Sigmoid colon (tissue), 7 donors: ENCODE results near the gene VPS13D. TPM values are rescaled to one million over a fixed set of nuclear protein-coding genes. Genes with fewer than 3 reads are reported as not detected.
A peak's percentile ranks its signal among the peaks of the same experiment; 100 is the strongest.

ENCODE experiments used
- DNase-seq: peaks from one replicate; pipeline ENCODE4 v3.0.0-alpha.2; 2019
- H3K27ac ChIP-seq, 4 donors: fragments of 200-600 bp; sonication (generic); one replicate each; pipeline ENCODE4 v1.5.1; 2016 to 2019; ENCODE audit warnings: mild to moderate bottlenecking in 1 of 4
- H3K27me3 ChIP-seq, 3 donors: fragments of 200-600 bp; sonication (generic); one replicate each; pipeline ENCODE4 v1.5.1; 2019; ENCODE audit warnings: mild to moderate bottlenecking in 1 of 3
- H3K36me3 ChIP-seq, 4 donors: fragments of 200-600 bp; sonication (generic); one replicate each; pipeline ENCODE4 v1.5.1; 2016 to 2019
- H3K4me1 ChIP-seq, 4 donors: fragments of 200-600 bp; sonication (generic); one replicate each; pipeline ENCODE4 v1.5.1; 2017 to 2019
- H3K4me3 ChIP-seq, 4 donors: fragments of 200-600 bp; sonication (generic); one replicate each; pipeline ENCODE4 v1.5.1; 2017 to 2019; ENCODE audit warnings: mild to moderate bottlenecking in 2 of 4, moderate library complexity in 1 of 4
- H3K9me3 ChIP-seq, 4 donors: fragments of 200-600 bp in 3 of 4; sonication (generic) in 3 of 4; one replicate each; pipeline versions ENCODE4 v1.5.1 to v1.6.1; 2013 to 2019
- CTCF ChIP-seq, 4 experiments: fragments of 450-650 bp in 3 of 4; fragments of 200-600 bp in 1 of 4; IDR thresholded peaks; one replicate each; pipeline ENCODE4 v1.5.1; 2016 to 2019; ENCODE audit warnings: antibody characterized with exemption in 4 of 4, mild to moderate bottlenecking in 3 of 4, moderate library complexity in 2 of 4
- EP300 ChIP-seq, 4 donors: sonication (generic); formaldehyde crosslinking; IDR thresholded peaks; one replicate each; pipeline ENCODE4 v1.6.1; 2017; ENCODE audit warnings: antibody characterized with exemption in 4 of 4
- POLR2A ChIP-seq, 2 donors: fragments of 450-650 bp; IDR thresholded peaks; one replicate each; pipeline ENCODE4 v1.6.1; 2016; ENCODE audit warnings: antibody characterized with exemption in 2 of 2, mild to moderate bottlenecking in 2 of 2, moderate library complexity in 2 of 2
- POLR2AphosphoS5 ChIP-seq, 4 donors: sonication (generic); formaldehyde crosslinking; IDR thresholded peaks; one replicate each; pipeline ENCODE4 v1.6.1; 2017; ENCODE audit warnings: antibody characterized with exemption in 4 of 4
- WGBS, 2 donors: extraction: QIAGEN DNeasy Blood & Tissue Kit; methylation state at CpG; one replicate each; pipeline ENCODE4 v1.1.7; 2013; 5-methylcytosine and 5-hydroxymethylcytosine counted together
- intact Hi-C: fragments of 100-400 bp; cut with DNase I; formaldehyde crosslinking; loops from one replicate; pipeline ENCODE4 v1.15.1; 2023
- polyA plus RNA-seq, 3 donors: library from polyadenylated mRNA; stranded (reverse); fragments of 200-250 nt; gene quantifications; one replicate each; pipeline ENCODE4 v1.2.3, GENCODE V29; 2013
- total RNA-seq, 4 donors: library from RNA; depleted of rRNA; stranded (reverse); fragments of >200 nt; gene quantifications; one replicate each; pipeline ENCODE4 v1.1.0, GENCODE V29; 2016
- donor health status: healthy with polysubstance abuse.
- donor health status: Bipolar disorder and iron deficiency.
- donor health status: healthy.

VPS13D gene
- total and polyA plus RNA-seq, 7 donors = 7.6 to 90.8 (median 49.7) TPM

GRCh38 chr1:12444329-12444841 is 214.6 kb downstream of the VPS13D start:
- DNase-seq = no peak
- Histone ChIP-seq H3K9me3 (no peaks in the 10 kb centered on the region), H3K36me3 (no peaks in the 10 kb centered on the region), H3K27ac (no peak overlapping the region), H3K27me3 (no peaks in the 10 kb centered on the region), H3K4me3 (no peak overlapping the region), H3K4me1 (peaks cover 0 to 49% (median 34%) of the 10 kb centered on the region in 4 donors)
- 95 to 96% methylated on average over 4 of the region's 4 CpGs for WGBS, 2 donors
- intact Hi-C loops = no loop called here
- TF ChIP-seq POLR2AphosphoS5 (IDR thresholded peaks at IDR 0.05) (no peak), CTCF (IDR thresholded peaks at IDR 0.05) (no peak), POLR2A (IDR thresholded peaks at IDR 0.05) (no peak), EP300 (IDR thresholded peaks at IDR 0.05) (no peak)

GRCh38 chr1:12445257-12445656 is 215.4 kb downstream of the VPS13D start:
- no peak for DNase-seq
- H3K27ac ChIP-seq = peak overlapping the region in 1 of 4 donors; percentile 89
- whole genome bisulfite sequencing, 2 donors = 95% methylated on average over 3 of the region's 3 CpGs

GRCh38 chr1:12446593-12446992 is 216.8 kb downstream of the VPS13D start:
- TF ChIP-seq CTCF (IDR thresholded peaks at IDR 0.05) (no peak), POLR2AphosphoS5 (IDR thresholded peaks at IDR 0.05) (no peak), EP300 (IDR thresholded peaks at IDR 0.05) (no peak), POLR2A (IDR thresholded peaks at IDR 0.05) (no peak)
- peak overlapping the region; percentile 76 to 89 (median 86) for H3K27ac ChIP-seq
- H3K9me3 ChIP-seq = no peaks in the 10 kb centered on the region
- intact Hi-C loops = loop anchor here (2.0 to 5.0 kb wide), 2 partner anchors 14 to 171 kb away; partner anchors contain the start of gene DHRS3
- WGBS, 2 donors = 95 to 96% methylated on average over 2 of the region's 2 CpGs
- H3K27me3 ChIP-seq = no peaks in the 10 kb centered on the region
- no peak overlapping the region for H3K4me3 ChIP-seq
- H3K36me3 ChIP-seq = no peaks in the 10 kb centered on the region
- peaks cover 0 to 64% (median 55%) of the 10 kb centered on the region in 4 donors for H3K4me1 ChIP-seq
- no peak for DNase-seq

More at GRCh38 chr1:12445257-12445656, 215.4 kb downstream of the VPS13D start:
- peaks cover 0 to 50% (median 42%) of the 10 kb centered on the region in 4 donors for H3K4me1 ChIP-seq
- no peaks in the 10 kb centered on the region for H3K27me3 ChIP-seq
- H3K36me3 ChIP-seq = no peaks in the 10 kb centered on the region
- no peak overlapping the region for H3K4me3 ChIP-seq
- TF ChIP-seq EP300 (IDR thresholded peaks at IDR 0.05) = no peak
- TF ChIP-seq POLR2A (IDR thresholded peaks at IDR 0.05) = no peak
- intact Hi-C loops = loop anchor here (5.0 kb wide), 1 partner anchor 172 kb away; the partner anchor contains the start of gene DHRS3
- no peaks in the 10 kb centered on the region for H3K9me3 ChIP-seq

GRCh38 chr1:12447307-12447706 is 217.5 kb downstream of the VPS13D start:
- H3K9me3 ChIP-seq = no peaks in the 10 kb centered on the region
- no peaks in the 10 kb centered on the region for H3K27me3 ChIP-seq
- DNase-seq = no peak
- intact Hi-C loops = loop anchor here (2.0 to 5.0 kb wide), 2 partner anchors 15 to 170 kb away; partner anchors contain the start of gene DHRS3
- TF ChIP-seq EP300 (IDR thresholded peaks at IDR 0.05) (no peak), POLR2A (IDR thresholded peaks at IDR 0.05) (no peak), CTCF (IDR thresholded peaks at IDR 0.05) (no peak), POLR2AphosphoS5 (IDR thresholded peaks at IDR 0.05) (no peak)
- H3K4me1 ChIP-seq = peaks cover 0 to 71% (median 62%) of the 10 kb centered on the region in 4 donors
- H3K36me3 ChIP-seq = no peaks in the 10 kb centered on the region
- 79% methylated on average over 3 of the region's 3 CpGs for WGBS, 2 donors
- H3K4me3 ChIP-seq = no peak overlapping the region
- H3K27ac ChIP-seq = peak overlapping the region; percentile 76 to 89 (median 86)

- no peaks in the 10 kb centered on the region for H3K36me3 ChIP-seq
- peaks cover 0 to 76% (median 68%) of the 10 kb centered on the region in 4 donors for H3K4me1 ChIP-seq
- H3K9me3 ChIP-seq = no peaks in the 10 kb centered on the region
- no peak for DNase-seq
- TF ChIP-seq POLR2AphosphoS5 (IDR thresholded peaks at IDR 0.05) (peak in 3 of 4 donors; percentile 40 to 67 (median 57)), EP300 (IDR thresholded peaks at IDR 0.05) (no peak), POLR2A (IDR thresholded peaks at IDR 0.05) (no peak)
- H3K4me3 ChIP-seq = no peak overlapping the region
- no peaks in the 10 kb centered on the region for H3K27me3 ChIP-seq
- H3K27ac ChIP-seq = peak overlapping the region; percentile 76 to 89 (median 86)
- intact Hi-C loops = loop anchor here (2.0 to 5.0 kb wide), 2 partner anchors 15 to 169 kb away; partner anchors contain the start of gene DHRS3
- WGBS, 2 donors = 81 to 87% methylated on average over 7 of the region's 7 CpGs
Measured at GRCh38 chr1:12447849-12448312, 218.1 kb downstream of the VPS13D start.
